ENCODE measurements around the gene PAK1.
"Not testable (repeated sequence)": the region's sequence is repeated elsewhere in the genome, so short reads cannot be mapped to it uniquely, and the experiment has no call there.

Gene PAK1

DNA sequence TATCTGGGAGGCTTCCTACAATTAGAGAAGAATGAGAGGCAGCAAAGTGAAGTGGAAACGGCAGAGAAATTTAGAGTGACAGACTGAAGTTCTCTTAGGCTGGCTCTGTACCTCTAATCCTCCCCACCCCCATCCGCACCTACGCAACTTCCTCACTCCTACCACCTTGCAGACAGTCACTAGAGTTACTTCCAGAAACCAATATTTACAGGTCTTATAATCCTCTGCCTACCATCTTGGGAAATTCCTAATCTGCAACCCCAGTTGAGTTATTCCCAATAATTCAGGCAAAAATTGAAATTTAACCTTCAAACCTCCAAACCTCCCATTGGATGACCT lies 71.7 kb downstream of the PAK1 start:
- DNase-seq (ENCODE audit: low spot score): no peak

DNA sequence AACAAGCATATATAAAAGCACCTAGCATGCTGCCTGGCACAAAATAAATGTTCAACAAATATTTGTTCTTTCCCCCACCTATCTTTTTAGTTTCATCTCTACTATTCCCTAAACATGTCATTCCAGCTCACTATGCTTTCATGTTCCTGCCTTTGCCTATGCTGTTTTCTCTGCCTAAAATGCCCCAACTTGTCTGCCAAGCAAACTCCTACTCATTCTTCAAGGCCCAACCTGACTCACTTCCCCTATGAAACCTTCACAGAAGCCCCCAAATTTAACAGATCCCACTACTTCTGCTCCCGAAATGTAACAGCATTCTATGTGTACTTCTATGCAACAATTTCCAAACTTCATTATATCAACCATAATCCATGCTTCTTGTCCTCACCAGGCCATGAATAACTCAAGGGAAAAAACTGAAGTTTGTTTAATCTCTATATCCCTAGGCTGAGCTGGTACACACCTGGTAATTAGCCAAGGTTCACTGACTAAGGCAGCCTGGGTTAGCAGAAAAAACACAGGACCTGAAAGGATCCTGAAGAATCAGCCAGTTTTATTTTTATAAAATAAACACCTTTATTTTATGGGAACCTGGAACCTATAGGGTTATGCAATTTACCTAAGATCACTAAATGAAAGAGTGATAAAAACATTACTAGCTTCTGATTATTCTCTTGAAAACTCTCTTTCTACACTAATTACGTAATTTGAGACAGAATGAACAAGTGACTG lies 72.2 kb downstream of the PAK1 start:
- no peak for DNase-seq (ENCODE audit: low spot score)

DNA sequence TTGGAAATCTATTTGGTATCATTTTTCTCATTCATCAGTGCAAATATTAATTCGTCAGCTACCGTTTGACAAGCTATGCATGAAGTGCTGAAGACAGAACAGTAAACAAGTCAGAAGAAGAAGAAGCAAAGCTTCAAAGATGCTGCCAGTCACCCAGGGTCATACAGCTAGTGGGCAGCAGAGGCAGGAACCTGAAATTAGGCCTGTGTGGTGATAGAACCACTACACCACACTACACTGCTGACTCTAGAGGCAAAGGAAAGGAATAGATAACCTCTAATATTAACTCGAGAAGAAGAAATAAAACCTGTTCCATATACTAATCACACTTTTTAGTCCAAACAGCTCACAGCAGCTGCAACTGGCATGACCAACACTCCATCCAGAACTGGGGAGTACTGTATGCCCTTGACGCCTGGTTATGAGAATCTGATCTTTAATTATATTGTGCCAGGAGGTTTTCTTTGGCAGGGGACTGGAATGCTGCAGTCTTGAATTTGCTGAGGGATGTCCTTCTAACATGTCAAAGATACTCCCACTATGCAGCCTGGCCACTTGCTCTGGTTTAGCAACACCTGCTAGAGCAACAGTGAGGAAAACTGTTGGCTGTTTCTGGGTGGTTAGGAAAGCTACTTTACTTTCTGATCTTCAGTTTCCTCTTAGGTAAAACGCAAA lies 73.0 kb downstream of the PAK1 start:
- no peak for DNase-seq (ENCODE audit: low spot score)

DNA sequence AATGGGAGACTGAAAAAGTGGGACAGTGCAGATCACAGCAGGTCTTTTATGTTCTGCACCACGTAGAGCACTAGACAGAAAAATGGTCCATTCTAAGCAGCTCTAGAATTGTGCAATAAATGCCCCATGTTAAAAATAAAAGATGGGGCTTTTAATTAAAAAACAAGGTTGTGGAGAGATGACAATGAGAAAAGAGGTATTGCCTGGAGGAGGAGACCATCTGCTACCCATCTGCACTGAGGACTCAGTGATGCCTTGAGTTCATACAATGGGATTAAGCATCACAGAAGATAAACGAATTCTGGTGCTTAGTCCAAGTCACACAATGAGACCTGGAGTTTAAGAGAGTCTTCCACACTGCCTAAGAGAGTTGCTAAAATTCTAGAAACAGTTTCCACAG lies 73.6 kb downstream of the PAK1 start:
- DNase-seq (ENCODE audit: low spot score): no peak

DNA sequence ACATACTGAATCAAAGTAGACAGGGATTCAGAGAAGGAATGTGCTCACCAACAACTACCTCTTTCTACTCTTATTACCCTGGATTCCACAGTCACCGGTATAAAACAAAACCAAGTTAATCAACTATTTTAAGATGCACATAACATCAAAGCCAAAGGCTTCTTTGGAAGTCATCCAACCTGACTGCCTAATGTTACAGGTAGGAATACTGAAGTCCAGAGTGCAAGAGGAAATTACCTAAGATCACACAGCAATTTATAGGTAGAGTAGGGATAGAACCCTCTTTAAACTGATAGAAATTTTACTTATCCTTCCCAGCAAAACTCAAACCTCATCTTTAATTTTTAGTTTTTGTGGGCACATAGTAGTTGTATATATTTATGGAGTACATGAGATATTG lies 76.3 kb downstream of the PAK1 start:
- no peak for DNase-seq (ENCODE audit: low spot score)

DNA sequence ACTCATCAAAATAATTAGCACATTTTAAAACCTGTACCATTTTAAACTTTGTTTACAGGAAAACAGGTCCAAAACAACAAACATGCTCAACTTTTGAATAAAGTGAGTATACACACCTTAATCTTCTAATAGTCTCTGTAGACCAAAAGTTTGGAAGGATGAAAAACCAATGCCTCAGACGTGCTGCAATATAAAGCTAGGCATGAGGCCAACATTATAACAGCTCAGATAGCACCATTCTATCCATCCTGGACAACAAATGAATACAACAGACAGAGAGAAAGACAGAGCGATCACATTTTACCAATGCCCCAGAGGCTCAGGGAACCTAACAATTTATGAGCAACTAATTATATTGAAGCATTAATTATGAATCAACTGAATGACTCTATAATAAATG lies 77.0 kb downstream of the PAK1 start:
- DNase-seq (ENCODE audit: low spot score): no peak

DNA sequence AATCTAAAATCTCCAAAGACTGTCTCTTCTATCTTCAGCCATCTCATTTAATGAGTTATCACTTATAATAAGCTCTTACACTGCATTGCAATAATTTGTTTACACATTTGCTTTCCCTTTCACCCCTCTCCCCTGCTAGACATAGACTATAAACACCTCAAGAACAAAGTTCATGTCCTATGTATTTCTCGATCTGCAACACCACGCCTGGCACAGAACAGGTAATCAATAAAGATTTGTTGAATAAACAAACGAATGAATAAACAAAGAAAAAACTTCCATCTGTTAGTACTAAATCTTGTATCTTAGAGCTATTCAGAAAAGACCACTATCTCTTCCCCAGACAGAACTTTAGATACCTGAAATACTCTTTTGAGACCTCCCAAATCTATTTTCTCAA lies 77.6 kb downstream of the PAK1 start:
- no peak for DNase-seq (ENCODE audit: low spot score)

DNA sequence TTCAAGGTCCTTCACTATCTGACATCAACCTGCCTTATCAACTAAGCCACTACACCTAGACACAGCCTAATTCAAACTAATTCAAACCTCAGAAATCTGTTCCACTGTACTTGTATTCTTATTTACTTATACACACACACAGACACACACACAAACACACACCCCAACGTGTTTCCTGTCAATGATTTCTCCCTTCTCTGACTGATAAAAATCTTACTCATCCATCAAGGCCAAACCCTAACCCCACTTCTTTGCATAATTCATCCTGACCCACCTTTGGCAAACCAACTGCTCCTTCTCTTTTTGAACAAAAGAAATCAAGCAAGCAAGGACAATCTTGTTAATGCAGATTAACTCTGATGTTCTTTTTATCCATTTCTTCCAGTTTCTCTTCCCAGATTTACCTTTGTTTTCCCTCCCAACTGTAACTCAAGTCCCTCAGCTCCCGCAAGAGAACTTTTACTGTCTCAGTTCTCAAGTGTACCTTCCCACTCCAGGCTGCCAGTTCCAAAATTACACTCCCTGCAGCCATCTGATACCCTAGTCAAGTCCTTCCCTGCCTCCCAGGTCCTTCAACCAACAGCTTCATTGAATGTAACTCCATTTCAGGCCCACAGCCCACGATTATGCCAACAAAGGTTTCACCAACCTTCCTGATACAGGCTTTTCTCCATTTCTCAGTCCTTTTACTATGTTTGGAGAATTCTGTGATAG lies 78.3 kb downstream of the PAK1 start:
- DNase-seq (ENCODE audit: low spot score): no peak

DNA sequence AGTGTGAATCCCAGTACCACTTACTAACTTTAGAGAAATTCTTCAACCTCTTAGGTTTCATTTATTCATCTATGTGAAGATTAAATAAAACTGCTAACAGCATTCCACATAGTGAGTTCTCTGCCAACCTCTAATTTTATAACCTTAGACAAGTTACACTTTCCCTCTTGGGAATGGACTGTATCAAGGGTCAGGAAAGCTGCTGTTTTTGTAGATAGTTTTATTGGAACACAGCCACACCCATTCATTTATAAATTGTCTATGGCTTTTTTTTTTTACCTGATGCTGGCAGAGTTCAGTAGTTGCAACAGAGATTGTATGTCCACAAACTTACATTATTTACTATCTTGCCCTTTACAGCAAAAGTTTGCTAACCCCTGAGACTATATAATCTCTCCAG lies 81.1 kb downstream of the PAK1 start:
- DNase-seq (ENCODE audit: low spot score): no peak

DNA sequence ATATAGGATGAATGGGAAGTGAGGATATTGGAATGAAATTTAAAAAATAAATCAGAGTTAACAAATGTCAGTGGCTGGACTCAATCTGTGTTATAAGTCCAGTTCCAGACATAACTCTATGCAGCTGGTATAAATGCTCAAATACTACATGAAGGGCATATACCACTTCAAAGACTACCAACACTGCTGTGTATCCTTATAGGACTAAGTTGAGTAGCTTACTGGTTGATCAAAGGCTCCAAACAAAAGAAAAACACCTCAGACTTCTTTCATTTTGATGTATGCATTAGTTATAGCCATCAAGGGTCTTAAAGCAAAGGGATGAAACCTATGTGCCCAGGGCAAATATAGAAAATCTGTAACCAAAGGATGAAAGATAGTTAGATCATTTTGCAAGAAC lies 86.2 kb downstream of the PAK1 start:
- DNase-seq (ENCODE audit: low spot score): no peak

DNA sequence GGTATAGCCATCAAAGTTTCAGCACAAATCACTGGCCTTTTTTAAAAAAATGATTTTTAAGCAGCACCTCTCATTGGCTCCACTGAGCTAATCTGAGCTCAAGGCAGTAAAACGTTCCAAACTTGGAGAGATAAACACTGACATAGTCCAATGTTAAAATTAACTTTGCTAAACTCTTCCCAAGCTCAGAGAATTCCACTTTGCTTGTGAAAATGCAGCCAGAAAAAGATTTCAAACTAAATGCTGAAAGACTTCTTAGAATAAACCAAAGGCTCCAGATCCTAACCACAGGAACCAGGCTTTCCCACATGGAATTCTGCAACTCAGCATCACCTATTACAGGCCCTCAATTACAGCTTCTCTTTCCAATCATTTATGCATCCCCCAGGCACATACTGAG lies 87.7 kb downstream of the PAK1 start:
- no peak for DNase-seq (ENCODE audit: low spot score)

DNA sequence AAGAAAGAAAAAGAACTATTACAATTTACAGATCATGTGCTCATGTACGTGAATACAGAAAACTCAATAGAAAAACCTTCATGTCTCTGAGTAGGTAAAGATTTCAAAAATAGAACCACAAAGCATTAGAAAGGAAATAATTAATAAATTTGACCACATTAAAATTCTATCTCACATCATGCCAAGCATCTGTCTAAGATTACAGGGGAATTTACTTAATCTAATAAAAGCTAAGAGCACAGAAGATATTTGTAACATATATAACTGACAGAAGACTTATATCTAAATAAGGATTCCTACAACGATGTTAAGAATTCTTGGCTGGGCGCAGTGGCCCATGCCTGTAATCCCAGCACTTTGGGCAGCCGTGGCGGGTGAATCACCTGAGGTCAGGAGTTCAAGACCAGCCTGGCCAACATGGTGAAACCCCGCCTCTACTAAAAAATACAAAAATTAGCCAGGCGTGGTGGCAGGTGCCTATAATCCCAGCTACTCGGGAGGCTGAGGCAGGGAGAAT lies 88.6 kb downstream of the PAK1 start:
- not testable (repeated sequence) for DNase-seq (ENCODE audit: low spot score)

DNA sequence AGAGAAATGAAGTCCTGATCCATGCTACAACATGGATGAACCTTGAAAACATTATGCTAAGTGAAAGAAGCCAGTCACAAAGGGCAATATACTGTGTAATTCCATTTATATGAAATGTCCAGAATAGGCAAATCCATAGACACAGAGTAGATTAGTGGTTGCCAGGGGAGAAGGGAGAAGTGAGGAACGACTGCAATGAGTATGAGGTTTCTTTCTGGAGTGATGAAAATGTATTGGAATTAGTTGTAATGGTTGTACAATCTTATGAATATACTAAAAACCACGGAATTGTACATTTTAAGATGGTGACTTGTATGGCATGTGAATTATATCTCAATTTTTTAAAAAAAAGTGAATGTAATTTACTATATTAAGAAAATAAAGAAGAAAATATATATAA lies 89.3 kb downstream of the PAK1 start:
- no peak for DNase-seq (ENCODE audit: low spot score)

DNA sequence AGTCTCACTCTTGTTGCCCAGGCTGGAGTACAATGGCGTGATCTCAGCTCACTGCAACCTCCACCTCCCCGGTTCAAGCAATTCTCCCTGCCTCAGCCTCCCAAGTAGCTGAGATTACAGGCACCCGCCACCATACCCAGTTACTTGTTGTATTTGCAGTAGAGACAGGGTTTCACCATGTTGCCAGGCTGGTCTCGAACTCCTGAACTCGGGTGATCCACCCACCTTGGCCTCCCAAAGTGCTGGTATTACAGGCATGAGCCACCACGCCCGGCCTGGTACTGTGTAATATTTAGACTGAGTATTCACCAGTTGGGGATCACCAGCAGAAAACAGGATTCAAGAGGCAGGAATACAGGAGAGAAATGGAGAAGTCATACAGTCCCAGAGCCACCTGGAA lies 90.5 kb downstream of the PAK1 start:
- DNase-seq (ENCODE audit: low spot score): not testable (repeated sequence)

DNA sequence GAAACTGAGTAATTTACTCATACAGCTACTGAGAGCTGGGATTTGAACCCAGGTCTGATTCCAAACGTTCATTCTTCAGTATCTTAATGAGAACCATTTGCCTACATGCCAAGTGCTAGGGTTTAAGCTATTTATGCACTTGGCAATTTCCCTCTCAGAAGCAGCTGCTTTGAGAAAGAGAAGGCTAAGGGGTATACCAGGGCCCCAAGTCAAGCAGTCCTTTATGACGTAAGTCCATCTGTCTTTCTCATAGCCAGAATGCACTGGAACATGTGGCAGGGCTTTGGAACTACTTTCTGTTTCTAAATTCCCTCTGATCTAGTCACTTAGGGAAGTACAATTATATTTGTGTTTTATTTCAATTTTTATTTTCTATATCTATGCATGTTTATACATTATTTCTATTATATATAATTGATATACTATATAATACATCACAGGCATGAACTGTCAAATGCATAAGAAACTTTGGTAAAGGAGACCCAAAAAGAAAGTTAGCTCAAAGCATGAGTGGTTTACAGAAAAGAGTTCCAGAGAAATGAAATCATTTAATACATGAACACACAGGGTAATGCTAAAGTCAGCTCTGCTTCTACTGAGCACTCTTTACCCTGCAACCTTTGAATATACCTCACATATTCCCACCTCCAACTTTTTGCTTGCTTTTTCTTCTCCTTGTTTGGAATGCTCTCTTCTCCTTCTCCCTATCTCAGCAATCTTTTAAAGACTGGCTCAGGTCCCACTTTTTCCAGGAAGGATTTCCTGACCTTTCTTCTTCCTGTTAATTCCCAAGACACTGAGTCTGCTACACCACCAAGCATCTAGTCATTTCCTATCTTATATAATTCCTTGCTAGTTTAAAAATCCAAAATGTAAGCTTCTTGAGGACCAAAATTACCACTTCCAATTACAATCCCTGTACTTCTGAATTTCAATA lies 91.9 kb downstream of the PAK1 start:
- DNase-seq (ENCODE audit: low spot score): no peak

DNA sequence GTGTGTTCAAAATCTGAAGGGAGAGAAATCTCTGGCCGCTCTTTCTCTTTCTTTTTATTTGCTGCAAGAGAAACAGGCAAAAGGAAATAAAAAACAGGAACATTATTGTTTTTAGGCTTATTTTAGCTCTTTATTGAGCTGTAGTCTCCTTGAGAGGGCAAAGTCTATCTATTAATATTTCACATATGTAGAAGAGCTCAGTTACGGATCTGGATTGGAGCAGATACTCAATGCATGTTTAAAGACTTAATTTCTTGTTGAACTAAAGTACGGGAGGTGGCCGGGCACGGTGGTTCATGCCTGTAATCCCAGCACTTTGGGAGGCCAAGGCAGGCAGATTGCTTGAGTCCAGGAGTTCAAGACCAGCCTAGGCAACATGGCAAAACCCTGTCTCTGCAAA lies 94.0 kb downstream of the PAK1 start:
- DNase-seq (ENCODE audit: low spot score): no peak

DNA sequence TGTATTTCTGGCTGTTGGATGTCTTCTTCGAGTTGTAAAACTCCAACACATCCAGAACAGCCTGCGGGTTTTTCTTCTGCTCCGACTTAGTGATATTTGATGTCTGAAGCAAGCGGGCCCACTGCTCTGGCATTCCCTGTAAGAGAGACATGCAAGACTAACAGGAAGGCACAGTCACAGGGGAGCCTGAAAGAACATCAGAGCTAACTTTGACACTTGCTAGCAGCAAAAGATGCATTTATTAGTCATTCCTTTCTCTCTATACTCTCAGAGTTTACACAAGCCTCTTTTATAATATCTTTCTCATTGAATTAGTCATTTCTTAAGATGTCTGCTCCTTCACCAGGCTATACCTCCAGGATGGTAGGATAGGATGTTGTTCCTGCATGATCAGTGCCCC lies 94.6 kb downstream of the PAK1 start:
- no peak for DNase-seq (ENCODE audit: low spot score)

DNA sequence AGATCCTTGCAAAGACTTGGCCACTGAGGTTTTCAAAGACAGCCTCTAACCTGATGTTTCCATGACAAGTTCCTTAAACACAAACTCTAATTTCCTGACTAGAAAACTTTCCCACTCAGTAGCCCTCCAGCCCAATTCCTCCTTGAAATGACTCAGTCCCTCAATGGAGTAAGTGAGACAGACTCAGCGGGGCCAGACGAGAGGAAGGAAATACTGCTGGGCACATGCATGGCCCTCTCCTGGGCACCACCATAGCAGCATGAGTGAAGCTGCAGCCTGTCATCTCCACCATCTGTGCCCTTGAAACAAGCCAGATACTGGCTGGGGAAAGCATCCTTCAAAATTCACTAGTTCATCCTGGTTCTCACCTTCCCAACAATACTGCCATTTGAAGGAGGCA lies 96.2 kb downstream of the PAK1 start:
- no peak for DNase-seq (ENCODE audit: low spot score)

DNA sequence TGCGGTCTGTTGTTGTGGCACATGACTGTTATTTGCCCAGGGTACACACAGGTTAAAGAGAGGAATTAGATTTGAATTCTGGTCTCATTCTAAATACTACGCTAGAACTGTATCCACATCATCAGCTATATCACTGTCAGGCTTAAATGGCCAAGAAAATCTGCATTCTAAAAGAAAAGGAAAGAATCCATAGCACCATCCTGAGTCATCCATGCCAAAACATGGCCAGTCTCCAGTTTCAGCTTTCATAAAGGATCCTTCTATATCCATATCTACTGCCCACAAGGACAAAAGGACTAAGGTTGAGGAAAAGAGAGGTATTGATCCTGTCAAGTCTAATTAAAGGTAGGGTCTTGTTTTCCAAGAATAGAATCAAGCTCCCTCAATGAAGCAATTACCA lies 98.8 kb downstream of the PAK1 start:
- DNase-seq (ENCODE audit: low spot score): no peak

DNA sequence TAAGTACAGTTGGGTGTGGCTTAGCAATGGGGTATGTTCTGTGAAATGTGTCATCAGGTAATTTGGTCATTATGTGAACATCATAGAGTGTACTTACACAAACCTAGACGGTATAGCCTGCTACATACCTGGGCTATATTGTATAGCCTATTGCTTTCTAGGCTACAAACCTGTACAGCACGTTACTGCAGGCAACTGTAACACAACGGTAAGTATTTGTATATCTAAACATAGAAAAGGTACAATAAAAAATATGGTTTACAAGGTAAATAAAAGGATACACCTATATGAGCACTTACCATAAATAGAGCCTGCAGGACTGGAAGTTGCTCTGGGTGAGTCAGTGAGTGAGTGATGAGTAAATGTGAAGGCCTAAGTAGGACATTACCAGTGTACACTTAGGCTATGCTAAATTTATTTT lies 99.3 kb downstream of the PAK1 start:
- DNase-seq (ENCODE audit: low spot score): no peak

DNA sequence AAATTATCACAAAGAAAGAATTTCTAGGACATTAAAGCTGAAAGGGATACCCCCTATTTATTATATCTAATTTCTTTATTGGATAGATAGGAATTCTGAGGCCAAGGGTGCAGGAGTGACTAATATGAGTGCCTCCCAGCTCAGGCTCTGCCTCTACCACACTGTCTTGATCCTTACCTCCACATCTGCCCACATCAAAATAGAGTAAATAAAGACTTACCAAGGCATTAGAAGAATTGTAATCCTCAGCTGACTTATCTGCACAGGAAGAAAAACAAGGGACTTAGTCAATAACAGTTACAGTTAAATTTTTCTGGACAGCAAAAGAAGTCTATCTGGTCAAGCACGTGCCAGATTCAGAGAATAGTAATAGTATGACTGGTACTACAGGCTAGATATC lies 99.8 kb downstream of the PAK1 start:
- DNase-seq (ENCODE audit: low spot score): no peak

DNA sequence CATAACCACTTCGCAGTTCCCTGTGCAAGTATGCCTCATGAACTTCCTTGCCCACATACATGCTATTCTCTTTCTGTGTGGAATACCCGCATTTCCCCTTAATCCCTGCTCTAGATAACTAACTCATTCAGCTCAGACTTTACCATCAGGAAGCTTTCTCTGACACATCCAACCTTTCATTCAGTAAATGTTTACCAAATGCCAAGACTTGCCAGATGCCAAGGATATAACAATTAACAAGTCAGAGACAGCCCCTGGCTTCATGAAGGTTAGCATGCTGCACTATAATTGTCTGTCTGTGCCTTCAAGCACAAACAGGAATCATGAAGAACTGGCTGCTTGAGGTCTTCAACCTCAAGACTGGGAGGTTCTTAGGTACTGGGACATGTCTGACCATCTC lies 101.2 kb downstream of the PAK1 start:
- DNase-seq (ENCODE audit: low spot score): no peak
